Body of pancreas (tissue), 4 donors: Measurements from ENCODE around the gene ADAM17. TPM values are rescaled to one million over a fixed set of nuclear protein-coding genes. Genes with fewer than 3 reads are reported as not detected.
"Not testable (repeated sequence)": the region's sequence is repeated elsewhere in the genome, so short reads cannot be mapped to it uniquely, and the experiment has no call there.

Experiments
- ATAC-seq: fragments of 150-250 bp; one replicate; pipeline ENCODE4 v1.9.1; 2016
- DNase-seq, 4 donors: peaks; one replicate each; pipeline ENCODE4 v3.0.0-alpha.2; 2019
- H3K27ac ChIP-seq, 4 donors: fragments of 200-600 bp; sonication (generic); 1 replicate in 3 of 4; 2 replicates in 1 of 4; pipeline versions ENCODE4 v1.5.1 to v1.6.1; 2016 to 2019; ENCODE audit warnings: mild to moderate bottlenecking in 1 of 4, mixed read lengths in 1 of 4, moderate library complexity in 1 of 4
- H3K27me3 ChIP-seq, 2 donors: fragments of 200-600 bp; sonication (generic); one replicate each; pipeline ENCODE4 v1.6.0; 2016; ENCODE audit warnings: mild to moderate bottlenecking in 1 of 2
- H3K36me3 ChIP-seq, 2 donors: fragments of 200-600 bp; sonication (generic); replicated peaks in 1 of 2; 2 replicates each; pipeline ENCODE4 v1.5.1; 2016; ENCODE audit warnings: low read depth in 2 of 2; ENCODE audit not compliant: insufficient read depth in 1 of 2
- H3K4me1 ChIP-seq: fragments of 200-600 bp; sonication (generic); one replicate; pipeline ENCODE4 v1.6.0; 2016
- H3K4me3 ChIP-seq, 2 donors: fragments of 200-600 bp; sonication (generic); 1 replicate in 1 of 2; 2 replicates in 1 of 2; pipeline ENCODE4 v1.5.1; 2016 to 2019
- H3K9me3 ChIP-seq, 3 donors: fragments of 200-600 bp; sonication (generic); 1 replicate in 2 of 3; 2 replicates in 1 of 3; pipeline ENCODE4 v1.5.1; 2016
- POLR2A ChIP-seq, 3 donors: fragments of 450-650 bp; IDR thresholded peaks; one replicate each; pipeline ENCODE4 v1.6.1; 2016; ENCODE audit warnings: antibody characterized with exemption in 3 of 3, mild to moderate bottlenecking in 2 of 3
- WGBS, 2 donors: methylation state at CpG; one replicate each; pipeline ENCODE4 v1.1.5; 2017; 5-methylcytosine and 5-hydroxymethylcytosine counted together
- intact Hi-C: fragments of 100-400 bp; cut with DNase I; formaldehyde crosslinking; loops from one replicate; pipeline ENCODE4 v1.15.1; 2023
- total RNA-seq, 2 donors: library from RNA; depleted of rRNA; stranded (reverse); fragments of >200 nt; gene quantifications; one replicate each; pipeline ENCODE4 v1.1.0, GENCODE V29; 2016
- TF ChIP-seq, protein P1 (sequence below), 7 experiments: fragments of 450-650 bp in 4 of 7; fragments of 200-600 bp in 3 of 7; sonication (generic) in 3 of 7; IDR thresholded peaks; one replicate each; pipeline ENCODE4 v1.5.1; 2016 to 2019; ENCODE audit warnings: antibody characterized with exemption in 7 of 7

Gene ADAM17
- total RNA-seq, 2 donors from 2014 or later: 9.9 to 17.5 TPM

DNA sequence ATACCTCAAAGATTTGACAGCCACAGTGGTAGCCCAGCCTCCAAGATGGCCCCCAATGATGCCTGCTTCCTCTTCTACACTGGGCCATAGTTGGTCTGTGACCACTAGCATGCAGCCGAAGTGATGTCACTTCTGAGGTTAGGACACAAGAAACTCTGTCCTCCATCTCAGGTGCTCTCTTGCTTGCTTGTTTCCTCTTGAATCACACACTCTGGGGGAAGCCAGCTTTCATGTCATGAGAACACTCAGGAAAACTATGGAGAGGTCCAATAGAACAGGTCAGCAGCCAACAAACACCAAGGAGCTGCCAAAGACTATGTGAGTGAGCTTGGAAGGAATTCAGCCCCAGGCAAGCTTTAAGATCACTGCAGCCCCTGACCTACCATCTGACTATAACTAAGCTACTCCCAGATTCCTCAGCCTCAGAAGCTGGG lies 3.3 kb upstream of the ADAM17 start:
- intact Hi-C loops: no loop called here
- DNase-seq: no peak
- 100% methylated on average over 1 of the region's 1 CpG for WGBS, 2 donors
- Histone ChIP-seq H3K27ac (no peak overlapping the region), H3K4me1 (peaks cover 8% of the 10 kb centered on the region), H3K36me3 (no peaks in the 10 kb centered on the region), H3K27me3 (no peaks in the 10 kb centered on the region), H3K4me3 (no peak overlapping the region), H3K9me3 (no peaks in the 10 kb centered on the region)
- no peak for ATAC-seq
- TF ChIP-seq, protein P1, sequence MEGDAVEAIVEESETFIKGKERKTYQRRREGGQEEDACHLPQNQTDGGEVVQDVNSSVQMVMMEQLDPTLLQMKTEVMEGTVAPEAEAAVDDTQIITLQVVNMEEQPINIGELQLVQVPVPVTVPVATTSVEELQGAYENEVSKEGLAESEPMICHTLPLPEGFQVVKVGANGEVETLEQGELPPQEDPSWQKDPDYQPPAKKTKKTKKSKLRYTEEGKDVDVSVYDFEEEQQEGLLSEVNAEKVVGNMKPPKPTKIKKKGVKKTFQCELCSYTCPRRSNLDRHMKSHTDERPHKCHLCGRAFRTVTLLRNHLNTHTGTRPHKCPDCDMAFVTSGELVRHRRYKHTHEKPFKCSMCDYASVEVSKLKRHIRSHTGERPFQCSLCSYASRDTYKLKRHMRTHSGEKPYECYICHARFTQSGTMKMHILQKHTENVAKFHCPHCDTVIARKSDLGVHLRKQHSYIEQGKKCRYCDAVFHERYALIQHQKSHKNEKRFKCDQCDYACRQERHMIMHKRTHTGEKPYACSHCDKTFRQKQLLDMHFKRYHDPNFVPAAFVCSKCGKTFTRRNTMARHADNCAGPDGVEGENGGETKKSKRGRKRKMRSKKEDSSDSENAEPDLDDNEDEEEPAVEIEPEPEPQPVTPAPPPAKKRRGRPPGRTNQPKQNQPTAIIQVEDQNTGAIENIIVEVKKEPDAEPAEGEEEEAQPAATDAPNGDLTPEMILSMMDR (IDR thresholded peaks at IDR 0.05): no peak
- TF ChIP-seq POLR2A (IDR thresholded peaks at IDR 0.05): no peak

- DNase-seq: no peak
- TF ChIP-seq, protein P1 (IDR thresholded peaks at IDR 0.05): no peak
- TF ChIP-seq POLR2A (IDR thresholded peaks at IDR 0.05): no peak
- H3K27me3 ChIP-seq: no peaks in the 10 kb centered on the region
- no peaks in the 10 kb centered on the region for H3K36me3 ChIP-seq
- H3K4me3 ChIP-seq: peak overlapping the region; percentile 44 to 82
- 0 to 1% methylated on average over 1 to 27 of the region's 32 CpGs for WGBS, 2 donors
- ATAC-seq: peak; percentile 77
- intact Hi-C loops: no loop called here
- peak overlapping the region; percentile 97 to 99 (median 98) for H3K27ac ChIP-seq
- H3K4me1 ChIP-seq: peaks cover 27% of the 10 kb centered on the region
- H3K9me3 ChIP-seq: no peaks in the 10 kb centered on the region
Observed at GRCh38 chr2:9556121-9556743, 602 bp upstream of the ADAM17 start.

DNA sequence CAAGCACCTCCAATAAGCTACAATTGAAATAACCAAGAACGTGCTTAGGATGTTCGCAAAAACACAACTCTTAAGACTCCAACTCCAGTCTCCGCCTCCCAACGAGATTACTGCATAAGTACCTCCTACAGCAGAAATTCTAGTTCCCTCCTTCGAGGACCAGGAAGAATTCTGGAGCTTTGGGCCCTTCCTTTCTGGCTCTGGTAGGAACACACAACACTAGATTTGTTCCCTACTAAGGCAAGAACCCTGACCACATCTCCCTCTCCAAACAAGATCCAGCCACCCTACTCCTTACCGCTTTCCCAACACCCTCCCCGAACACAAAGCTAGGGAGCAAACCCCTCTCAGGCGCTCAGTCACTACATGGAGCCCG lies 721 bp downstream of the ADAM17 start:
- Histone ChIP-seq H3K4me3 (peak overlapping the region; percentile 84 to 93), H3K36me3 (no peaks in the 10 kb centered on the region), H3K4me1 (peaks cover 27% of the 10 kb centered on the region), H3K27me3 (no peaks in the 10 kb centered on the region), H3K27ac (peak overlapping the region; percentile 97 to 99 (median 98)), H3K9me3 (no peaks in the 10 kb centered on the region)
- no peak for ATAC-seq
- 0% methylated on average over 9 of the region's 9 CpGs for WGBS, 2 donors
- intact Hi-C loops: no loop called here
- DNase-seq: peak; percentile 21 to 58 (median 25)
- TF ChIP-seq, protein P1 (IDR thresholded peaks at IDR 0.05): no peak
- no peak for TF ChIP-seq POLR2A (IDR thresholded peaks at IDR 0.05)

DNA sequence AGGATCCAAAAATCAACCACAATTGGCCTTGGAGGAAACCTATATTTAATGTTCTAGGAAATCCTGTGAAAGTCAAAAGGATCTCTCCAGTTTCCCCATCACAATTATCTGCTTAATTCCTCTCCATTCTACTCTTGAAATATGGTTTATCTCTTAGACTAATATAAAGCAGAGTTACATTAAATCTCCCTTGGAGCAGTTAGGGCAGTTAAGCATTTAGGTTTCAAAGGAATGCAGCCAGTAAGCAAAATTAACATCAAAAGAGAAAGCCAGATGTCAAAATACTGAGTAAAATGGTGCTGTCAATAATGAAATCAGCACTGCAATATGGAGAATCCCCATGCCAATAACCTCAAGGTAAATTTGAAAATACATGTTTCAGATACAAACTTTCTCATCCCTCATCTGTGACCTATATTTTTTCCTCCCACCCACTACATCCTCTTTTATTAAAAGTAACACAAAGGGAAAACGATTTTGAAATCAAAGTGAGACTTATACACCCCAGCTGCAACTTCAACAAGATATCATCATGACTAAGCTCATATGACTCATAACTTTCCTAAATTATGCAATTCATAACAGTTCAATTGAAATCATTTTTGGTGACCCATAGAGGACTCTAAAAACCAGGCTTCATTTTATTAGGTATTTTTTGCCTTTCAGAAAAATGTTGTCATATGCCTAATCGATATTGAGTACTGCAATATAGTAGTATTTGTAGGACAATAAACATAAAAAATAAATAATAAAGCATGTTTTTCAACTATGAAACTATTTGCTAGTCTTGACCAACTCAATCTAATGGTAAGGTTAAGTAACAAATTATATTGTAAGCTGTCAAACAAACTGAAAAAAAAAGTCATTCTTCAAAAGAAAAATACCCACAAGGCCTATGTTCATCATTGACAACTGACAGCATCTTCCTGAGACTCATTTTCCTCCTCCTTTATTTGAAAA lies 3.1 kb downstream of the ADAM17 start:
- no peaks in the 10 kb centered on the region for H3K27me3 ChIP-seq
- H3K36me3 ChIP-seq: no peaks in the 10 kb centered on the region
- DNase-seq (no peak), ATAC-seq (no peak)
- H3K27ac ChIP-seq: peak overlapping the region in 3 of 4 donors; percentile 47 to 72 (median 64)
- no peak overlapping the region for H3K4me3 ChIP-seq
- TF ChIP-seq, protein P1 (IDR thresholded peaks at IDR 0.05): no peak
- no peak for TF ChIP-seq POLR2A (IDR thresholded peaks at IDR 0.05)
- H3K4me1 ChIP-seq: peaks cover 33% of the 10 kb centered on the region
- no peaks in the 10 kb centered on the region for H3K9me3 ChIP-seq
- WGBS, 2 donors: 31 to 34% methylated on average over 2 of the region's 2 CpGs
- intact Hi-C loops: no loop called here

GRCh38 chr2:9550859-9551391 lies 4.7 kb downstream of the ADAM17 start:
- H3K9me3 ChIP-seq, DNase-seq, H3K27me3 ChIP-seq, H3K4me3 ChIP-seq, H3K27ac ChIP-seq, ATAC-seq, intact Hi-C loops, H3K36me3 ChIP-seq: not testable (repeated sequence)
- H3K4me1 ChIP-seq: peaks cover 36% of the 10 kb centered on the region
- 76 to 86% methylated on average over 7 of the region's 7 CpGs for WGBS, 2 donors
